CD4-positive, alpha-beta T cell treated with Interleukin-6 for 4 hours (primary cell): ENCODE results near the gene MAP3K20.
"Not testable (repeated sequence)": the region's sequence is repeated elsewhere in the genome, so short reads cannot be mapped to it uniquely, and the experiment has no call there.

Experiments
- DNase-seq: peaks from one replicate; pipeline ENCODE4 v3.0.0-alpha.2; 2020; ENCODE audit warnings: mixed read lengths

Gene MAP3K20

DNA sequence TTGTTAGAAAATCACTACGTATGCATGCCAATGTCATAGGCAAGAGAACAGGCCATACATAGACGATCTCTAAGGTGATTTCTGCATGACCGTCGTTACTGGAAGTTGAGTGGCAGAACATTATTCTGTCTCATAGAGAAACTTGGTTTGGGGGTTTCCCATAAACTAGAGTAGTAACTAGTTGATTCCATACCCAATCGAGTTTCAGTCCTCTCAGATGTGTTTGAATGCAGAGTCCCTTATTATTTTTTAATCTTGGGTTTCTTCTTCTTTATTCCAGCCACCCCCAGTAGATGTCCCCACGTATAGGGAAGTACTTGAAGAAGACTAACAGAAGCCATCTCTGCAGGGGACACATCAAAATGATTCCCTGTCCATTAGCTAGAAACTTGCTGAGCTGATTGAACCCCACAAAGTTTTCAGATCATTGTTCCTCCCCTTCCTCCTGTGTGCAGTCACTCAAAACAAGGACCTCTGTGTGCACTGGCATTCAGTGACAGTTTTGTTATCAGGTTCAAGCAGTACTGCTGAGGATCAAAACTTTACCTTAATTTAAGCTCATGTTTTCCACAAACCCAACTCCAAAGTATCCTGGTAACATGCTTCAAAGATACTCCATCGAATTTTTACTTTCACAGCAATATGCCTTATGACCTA, 210.6 kb downstream of the MAP3K20 start:
- DNase-seq, result no peak

DNA sequence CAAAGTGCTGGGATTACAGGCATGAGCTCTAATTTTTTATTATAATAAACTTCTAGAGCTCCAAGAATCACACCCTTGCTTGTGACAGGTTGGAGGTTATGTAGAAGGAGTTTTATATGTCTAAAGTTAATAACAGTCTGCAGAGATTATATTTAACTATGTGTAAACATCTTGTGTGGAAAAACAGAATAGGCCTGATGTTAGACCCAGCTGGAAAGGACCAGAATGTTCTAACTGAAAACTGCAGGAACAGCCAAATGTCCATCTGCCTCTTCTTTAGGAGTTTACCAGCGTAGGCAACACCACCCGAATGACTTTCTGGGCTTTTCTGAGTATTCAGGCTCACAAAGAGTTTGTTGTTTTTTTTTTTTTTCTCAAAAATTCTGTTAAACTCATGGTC, 211.9 kb downstream of the MAP3K20 start:
- no peak for DNase-seq

DNA sequence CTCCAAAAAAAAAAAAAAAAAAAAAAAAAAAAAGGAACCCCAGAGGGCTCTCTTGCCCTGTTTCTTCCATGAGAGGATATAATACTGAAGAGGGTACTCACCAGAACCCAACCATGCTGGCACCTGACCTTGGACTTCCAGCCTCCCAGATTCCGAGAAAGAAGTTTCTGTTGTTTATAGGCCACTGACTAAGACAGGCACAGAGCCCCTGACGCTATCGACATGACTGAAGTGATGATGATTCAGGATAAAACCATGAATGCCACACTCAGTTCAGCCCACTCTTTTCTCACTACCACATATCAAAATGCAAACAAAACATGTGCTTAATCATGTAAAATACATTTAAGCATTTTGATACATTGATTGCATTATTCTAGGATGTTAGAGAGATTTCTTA, 212.9 kb downstream of the MAP3K20 start:
- DNase-seq, result no peak

DNA sequence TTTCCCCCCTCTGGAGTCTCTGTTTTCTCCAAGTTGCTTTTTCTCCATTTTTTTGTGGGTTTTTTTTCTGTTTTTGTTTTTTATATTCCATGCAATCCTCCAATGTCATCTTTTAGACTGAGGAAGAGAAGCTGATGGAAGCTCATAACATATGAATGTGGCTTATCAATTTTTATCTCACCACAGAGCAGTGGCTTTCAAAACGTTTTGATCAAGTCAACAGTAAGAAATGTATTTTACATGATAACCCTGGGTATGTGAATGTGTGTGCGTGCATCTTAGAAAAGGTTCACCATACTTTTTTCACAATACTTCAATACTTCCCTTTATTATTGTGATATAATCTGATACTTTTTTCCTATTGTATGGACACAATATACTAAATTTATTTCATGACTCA, 214.4 kb downstream of the MAP3K20 start:
- DNase-seq, result no peak

- no peak for DNase-seq
Measured at GRCh38 chr2:173290518-173290917, 214.9 kb downstream of the MAP3K20 start.

DNA sequence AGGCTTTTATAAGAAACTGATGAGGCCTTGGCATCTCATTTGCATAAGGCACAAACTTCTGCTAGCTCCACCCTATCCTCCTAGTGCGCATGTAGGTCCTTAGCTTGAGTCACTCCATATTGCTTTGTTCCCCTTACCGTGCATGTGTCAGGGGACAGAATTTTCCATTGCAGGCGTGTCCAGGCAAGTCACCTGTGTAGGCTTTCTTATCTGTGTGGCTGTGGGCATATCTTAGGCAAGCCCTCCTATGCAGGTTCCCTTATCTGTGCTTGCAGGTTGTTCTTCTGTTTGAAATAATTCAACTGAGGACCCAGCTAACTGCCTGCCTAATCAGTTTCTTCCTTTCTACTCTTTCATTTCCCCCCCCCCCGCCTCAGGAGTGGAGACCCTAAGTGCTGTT, 215.8 kb downstream of the MAP3K20 start:
- no peak for DNase-seq

DNA sequence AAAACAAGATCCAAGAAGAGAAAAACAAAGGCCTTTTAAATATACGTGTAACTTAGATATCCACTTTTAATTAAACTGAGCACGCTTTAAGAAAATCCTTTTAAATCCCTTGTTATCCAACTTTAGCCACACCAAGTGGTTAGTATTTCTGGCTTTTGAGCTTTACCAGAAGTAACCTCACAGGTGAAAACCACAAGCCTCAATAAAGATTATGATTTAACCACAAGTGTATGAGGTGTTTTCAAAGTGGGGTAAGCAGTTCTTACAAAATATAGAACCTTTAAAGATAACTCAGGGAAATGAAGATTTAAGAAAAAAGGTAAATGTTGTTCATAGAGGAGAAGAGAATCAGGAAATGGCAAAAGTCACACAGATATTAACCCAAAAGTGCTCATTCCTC, 220.6 kb downstream of the MAP3K20 start:
- no peak for DNase-seq

DNA sequence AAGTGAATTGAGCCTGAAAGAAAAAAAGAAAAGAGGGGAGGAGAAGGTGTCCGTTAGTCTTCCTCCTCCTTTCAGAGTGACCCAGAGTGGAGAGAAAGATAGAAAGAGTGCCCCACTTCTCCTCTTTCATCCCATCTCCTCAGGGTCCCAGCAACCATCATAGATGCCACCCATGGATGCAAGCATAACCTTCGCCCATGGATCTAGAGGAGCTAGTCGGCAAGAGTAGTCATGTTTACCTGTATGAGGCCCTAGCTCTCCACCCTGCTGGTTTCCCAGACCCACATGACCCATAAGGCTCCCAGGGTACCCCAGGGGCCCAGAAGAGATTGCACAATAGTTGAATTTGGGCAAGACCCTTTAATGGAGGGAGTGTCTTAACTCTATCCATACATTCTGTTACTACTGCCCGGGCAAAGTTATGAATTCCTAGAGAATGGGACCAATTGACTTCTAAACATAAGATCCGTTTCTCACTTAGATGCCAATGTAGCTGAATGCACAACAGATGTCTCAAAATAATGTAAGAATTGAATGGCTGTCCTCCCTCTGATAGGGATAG, 223.0 kb downstream of the MAP3K20 start:
- DNase-seq, result no peak

DNA sequence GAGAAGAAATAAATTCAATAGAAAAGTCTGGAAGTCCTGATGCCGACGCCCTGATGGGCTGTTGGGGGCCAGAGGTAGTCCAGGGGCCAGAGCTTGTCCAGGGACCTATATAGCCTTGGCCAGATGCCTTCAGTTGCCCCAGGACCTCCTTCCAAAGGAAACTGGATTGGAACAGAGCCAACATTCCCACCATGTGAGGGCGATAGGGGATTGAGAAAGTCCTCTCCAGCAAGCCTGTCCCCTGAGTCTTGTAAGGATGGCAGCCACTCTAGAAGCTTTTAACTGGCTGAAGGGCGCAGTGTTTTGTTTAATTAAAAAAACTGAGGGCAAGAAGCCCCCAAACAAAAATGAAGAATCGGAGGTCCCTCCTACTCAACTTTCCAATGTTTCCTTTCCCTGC, 224.1 kb downstream of the MAP3K20 start:
- DNase-seq, result no peak

DNA sequence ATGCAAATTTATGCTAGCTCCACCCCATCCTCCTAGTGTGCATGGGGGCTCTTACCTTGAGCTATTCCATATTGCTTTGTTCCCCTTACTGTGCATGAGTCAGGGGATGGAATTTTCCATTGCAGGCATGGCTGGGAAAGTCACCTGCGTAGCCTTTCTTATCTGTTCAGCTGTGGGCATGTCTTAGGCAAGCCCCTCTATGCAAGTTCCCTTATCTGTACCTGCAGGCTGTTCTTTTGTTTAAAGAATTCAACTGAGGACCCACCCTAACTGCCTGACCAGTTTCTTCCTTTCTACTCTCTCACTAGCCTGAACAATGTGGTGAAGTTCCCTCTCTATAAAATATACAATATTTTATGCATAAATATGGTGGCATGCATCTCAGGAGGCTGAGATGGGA, 224.8 kb downstream of the MAP3K20 start:
- no peak for DNase-seq

GRCh38 chr2:173301549-173301948, 225.9 kb downstream of the MAP3K20 start:
- not testable (repeated sequence) for DNase-seq

- no peak for DNase-seq
Measured at GRCh38 chr2:173305303-173305702, 229.7 kb downstream of the MAP3K20 start.

DNA sequence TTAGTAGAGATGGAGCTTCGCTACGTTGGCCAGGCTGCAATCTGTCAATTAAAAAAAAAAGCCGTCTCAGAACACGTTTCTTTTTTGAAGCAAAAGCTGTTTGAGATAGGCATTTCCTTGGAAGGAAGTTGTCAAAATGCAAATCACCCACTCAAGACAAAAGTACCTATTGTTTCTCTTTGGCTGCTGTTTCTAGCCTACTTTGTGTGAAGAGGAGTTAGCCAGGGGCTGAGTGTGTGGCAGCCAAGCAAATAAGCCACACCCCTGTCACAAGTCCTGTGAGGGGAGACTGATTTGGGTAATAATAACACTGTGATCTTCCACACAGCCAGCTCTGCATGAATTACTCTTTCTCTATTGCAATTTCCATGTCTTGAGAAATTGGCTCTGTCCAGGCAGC, 231.6 kb downstream of the MAP3K20 start:
- no peak for DNase-seq

- DNase-seq, result not testable (repeated sequence)
Measured at GRCh38 chr2:173309370-173309769, 233.7 kb downstream of the MAP3K20 start.

GRCh38 chr2:173311844-173312606, 236.4 kb downstream of the MAP3K20 start:
- no peak for DNase-seq
